BE2C (cell line): ENCODE measurements around the gene N4BP2L2.

Experiments used
- DNase-seq: peaks from one replicate; pipeline ENCODE4 v3.0.0-alpha.2; 2020
- H3K27me3 ChIP-seq: fragments of 250-450 bp; sonication (Bioruptor Pico); 2 replicates; pipeline ENCODE4 v1.5.1; 2020; ENCODE audit warnings: mild to moderate bottlenecking
- H3K36me3 ChIP-seq: fragments of 250-450 bp; sonication (Bioruptor Pico); 2 replicates; pipeline ENCODE4 v1.5.1; 2020; ENCODE audit warnings: mild to moderate bottlenecking
- H3K4me1 ChIP-seq: fragments of 250-450 bp; sonication (Bioruptor Pico); 2 replicates; pipeline ENCODE4 v1.5.1; 2020
- H3K4me3 ChIP-seq: 2 replicates; pipeline ENCODE4 v1.5.1; 2011; ENCODE audit warnings: low read depth, low read length
- H3K9me3 ChIP-seq: fragments of 250-450 bp; sonication (Bioruptor Pico); 2 replicates; pipeline ENCODE4 v1.5.1; 2020
- CTCF ChIP-seq: IDR thresholded peaks from 2 replicates; pipeline ENCODE4 v1.5.1; 2012; ENCODE audit warnings: mild to moderate bottlenecking, low read depth, low read length

N4BP2L2 gene

DNA sequence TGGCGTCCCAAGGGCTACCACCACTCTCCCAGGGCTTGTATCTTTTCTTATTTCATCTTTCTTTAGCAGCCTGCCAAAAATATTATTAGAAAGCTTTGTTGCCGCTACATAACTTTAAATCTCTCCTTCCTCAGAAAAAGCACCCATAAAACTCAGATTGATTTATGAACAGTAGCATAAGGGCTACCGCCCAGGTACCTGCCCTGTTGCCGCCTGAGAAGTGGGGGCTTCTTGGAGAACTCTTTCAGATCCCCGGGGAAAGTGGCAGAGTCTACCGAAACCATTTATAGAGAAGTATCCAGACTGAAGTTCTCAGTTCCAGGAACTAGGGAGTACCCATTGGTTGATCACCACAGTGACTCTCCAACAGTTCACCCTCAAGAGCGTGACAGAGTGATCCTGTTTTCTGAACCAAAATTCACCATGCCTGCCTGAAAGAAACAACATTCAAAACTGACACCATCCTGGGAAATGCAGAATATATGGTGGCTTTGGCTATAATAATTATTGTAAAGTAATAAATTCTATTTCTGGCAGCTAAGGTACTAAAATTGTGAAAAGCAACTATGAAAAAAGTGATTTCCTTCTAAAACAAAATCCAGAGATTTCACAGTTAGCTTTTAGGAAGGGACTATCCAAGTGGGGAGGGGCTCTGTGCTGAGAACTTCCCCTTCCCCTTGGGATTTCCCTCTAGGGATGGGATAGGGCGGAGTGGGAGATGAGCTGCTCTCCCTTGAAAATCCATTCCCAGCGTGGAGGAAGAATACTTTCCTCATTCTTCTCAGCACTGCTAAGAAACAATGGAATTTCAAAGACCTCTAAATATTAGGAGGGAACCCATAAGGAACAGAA lies 109.8 kb downstream of the N4BP2L2 start:
- H3K4me3 ChIP-seq: peak overlapping the region; percentile 82
- DNase-seq: no peak
- no peaks in the 10 kb centered on the region; the same call in 1 of the 2 replicates for H3K36me3 ChIP-seq

DNA sequence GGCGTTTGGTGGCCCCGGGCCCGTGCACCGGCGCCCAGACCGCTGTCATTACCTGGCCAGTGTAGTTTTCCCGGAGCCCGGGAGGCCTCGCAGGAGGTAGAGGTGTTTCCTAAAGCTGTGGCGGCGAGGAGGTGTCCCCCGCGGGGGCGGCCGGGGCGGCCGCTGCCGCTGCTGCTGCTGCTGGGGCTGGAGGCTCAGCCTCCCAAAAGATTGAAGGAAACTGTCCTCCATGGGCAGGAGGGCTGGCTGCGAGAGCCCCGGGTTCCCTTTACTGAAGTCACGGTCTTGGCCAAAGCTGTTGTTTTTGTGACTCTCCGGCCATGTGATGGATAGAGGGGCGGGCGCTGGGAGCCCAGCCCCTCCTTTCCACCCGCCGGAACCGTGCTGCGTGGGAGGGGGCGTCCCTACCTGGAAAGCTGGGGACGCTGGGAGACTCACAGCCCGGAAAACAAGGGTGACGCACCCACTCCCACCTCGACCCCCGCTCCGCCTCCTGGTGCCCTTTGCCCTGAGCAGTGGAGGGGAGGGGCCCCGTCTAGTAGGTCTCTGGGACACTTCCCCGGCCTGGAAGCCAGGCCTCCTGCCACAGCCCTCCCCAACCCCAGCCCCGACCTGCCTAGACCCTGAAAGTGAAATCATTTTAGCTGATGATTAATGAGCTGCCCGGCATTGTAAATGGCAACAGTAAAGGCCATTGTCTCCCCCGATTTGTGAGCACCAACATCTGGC lies 110.6 kb downstream of the N4BP2L2 start, which contains the start of gene N4BP2L1:
TSS of gene N4BP2L1 (minus strand) at position 279 of the 729 bp plus-strand sequence. CDS start at position 231, 48 bp downstream.
- Histone ChIP-seq H3K4me1 (no peaks in the 10 kb centered on the region), H3K4me3 (peak within 1 kb of the TSS; percentile 82), H3K27me3 (no peaks in the 10 kb centered on the region), H3K9me3 (no peaks in the 10 kb centered on the region), H3K36me3 (no peaks in the 10 kb centered on the region; the same call in 1 of the 2 replicates)
- DNase-seq: peak; percentile 48
- TF ChIP-seq CTCF: no peak

More for the DNA sequence above, 109.8 kb downstream of the N4BP2L2 start:
- no peaks in the 10 kb centered on the region for H3K27me3 ChIP-seq
- TF ChIP-seq CTCF: no peak
- H3K9me3 ChIP-seq: no peaks in the 10 kb centered on the region
- H3K4me1 ChIP-seq: no peaks in the 10 kb centered on the region

- DNase-seq: peak; percentile 50
- TF ChIP-seq CTCF: no peak
- H3K4me1 ChIP-seq: no peaks in the 10 kb centered on the region
- H3K36me3 ChIP-seq: no peaks in the 10 kb centered on the region
- no peaks in the 10 kb centered on the region for H3K27me3 ChIP-seq
- H3K9me3 ChIP-seq: no peaks in the 10 kb centered on the region
- H3K4me3 ChIP-seq: peak overlapping the region; percentile 82
These were observed 111.4 kb downstream of the N4BP2L2 start for GRCh38 chr13:32426990-32427851.

DNA sequence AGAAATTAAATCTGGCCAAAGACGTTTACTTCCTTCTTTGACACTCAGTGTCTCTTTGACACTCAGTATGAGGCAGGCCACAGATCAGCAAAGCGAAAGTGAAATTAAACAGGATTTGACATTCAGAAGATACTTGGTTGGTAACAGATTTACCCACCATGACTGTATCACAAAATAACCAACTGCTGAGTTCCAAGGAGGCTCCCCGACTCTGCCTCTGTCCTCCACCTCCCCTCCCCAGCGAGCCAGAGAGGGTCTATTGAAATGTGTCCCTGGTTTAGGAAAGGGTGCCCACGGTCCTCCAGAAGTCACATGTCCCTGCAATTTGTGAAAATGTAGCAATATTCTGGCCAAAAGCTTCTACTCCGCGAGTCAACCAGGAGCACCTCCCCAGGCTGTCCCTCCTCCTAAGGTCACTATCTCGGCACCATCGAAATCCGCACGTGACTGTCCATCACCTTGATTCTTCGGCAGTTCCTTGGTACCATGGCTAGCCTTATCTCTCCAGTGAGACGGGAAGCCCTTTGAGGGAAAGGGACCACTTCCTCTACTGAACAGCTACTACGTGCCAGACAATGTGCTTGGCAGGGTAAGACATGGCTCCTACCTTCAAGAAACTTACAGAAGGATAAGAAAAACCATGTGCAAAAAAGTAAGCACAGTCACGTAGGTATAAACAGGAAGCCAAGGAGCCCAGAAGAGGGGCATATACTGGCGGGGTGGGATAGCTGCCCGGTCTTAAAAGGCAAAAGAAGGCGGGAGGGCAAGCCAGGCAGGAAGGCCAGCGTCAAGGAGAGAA lies 112.2 kb downstream of the N4BP2L2 start:
- Histone ChIP-seq H3K36me3 (no peaks in the 10 kb centered on the region), H3K4me1 (no peaks in the 10 kb centered on the region), H3K27me3 (no peaks in the 10 kb centered on the region), H3K9me3 (no peaks in the 10 kb centered on the region), H3K4me3 (peak overlapping the region; percentile 82)
- no peak for DNase-seq
- TF ChIP-seq CTCF: no peak

GRCh38 chr13:32425158-32425557 lies 113.4 kb downstream of the N4BP2L2 start:
- no peaks in the 10 kb centered on the region for H3K36me3 ChIP-seq
- TF ChIP-seq CTCF: no peak
- no peak for DNase-seq
- H3K4me1 ChIP-seq: no peaks in the 10 kb centered on the region
- no peak overlapping the region for H3K4me3 ChIP-seq
- H3K27me3 ChIP-seq: no peaks in the 10 kb centered on the region; the same call in 1 of the 2 replicates
- no peaks in the 10 kb centered on the region for H3K9me3 ChIP-seq
